Left lobe of liver (tissue), 2 donors: ENCODE data around the gene CLEC2D. TPM values are rescaled to one million over a fixed set of nuclear protein-coding genes. Genes with fewer than 3 reads are reported as not detected.
"Not testable (repeated sequence)": the region's sequence is repeated elsewhere in the genome, so short reads cannot be mapped to it uniquely, and the experiment has no call there.

ENCODE experiments used
- ATAC-seq: fragments of 200-7000 bp; cut with Tn5 transposase; one replicate; pipeline ENCODE4 v1.9.1; 2020; ENCODE audit warnings: mild to moderate bottlenecking, moderate library complexity
- DNase-seq: peaks from one replicate; pipeline ENCODE4 v3.0.0-alpha.2; 2020; ENCODE audit warnings: low spot score
- total RNA-seq: library from RNA; stranded (reverse); gene quantifications from one replicate; pipeline ENCODE4 v1.2.1, GENCODE V29; 2021
- donor health status: DM: no; HTN: no; CAD: no; lungs with moderate emphysema.
- donor health status: DM: no; HTN: yes; CAD: no.

The CLEC2D gene
- total RNA-seq, 1 donor from 2014 or later, result 1.6 TPM

GRCh38 chr12:9725213-9725870, 55.8 kb downstream of the CLEC2D start:
- ATAC-seq (no peak), DNase-seq (no peak)

GRCh38 chr12:9727813-9728212, 58.3 kb downstream of the CLEC2D start:
- ATAC-seq, result no peak
- DNase-seq, result no peak

GRCh38 chr12:9729082-9729481, 59.6 kb downstream of the CLEC2D start:
- no peak for ATAC-seq
- no peak for DNase-seq

GRCh38 chr12:9730011-9730410, 60.5 kb downstream of the CLEC2D start:
- DNase-seq (no peak), ATAC-seq (no peak)

GRCh38 chr12:9730591-9730990, 61.1 kb downstream of the CLEC2D start:
- no peak for ATAC-seq
- no peak for DNase-seq

- ATAC-seq, result no peak
These were observed 61.9 kb downstream of the CLEC2D start for GRCh38 chr12:9731393-9731792.

GRCh38 chr12:9731797-9732196, 62.3 kb downstream of the CLEC2D start:
- ATAC-seq (no peak), DNase-seq (no peak)

More at GRCh38 chr12:9731393-9731792, 61.9 kb downstream of the CLEC2D start:
- no peak for DNase-seq

- ATAC-seq (no peak), DNase-seq (no peak)
These were observed 63.5 kb downstream of the CLEC2D start, which contains the start of gene CLECL1 for GRCh38 chr12:9732921-9733461. CLECL1 (minus strand) TSS chr12:9733097.

- no peak for ATAC-seq
- no peak for DNase-seq
These were observed 66.1 kb downstream of the CLEC2D start for GRCh38 chr12:9735601-9736000.

GRCh38 chr12:9736936-9737705, 67.6 kb downstream of the CLEC2D start:
- DNase-seq, result no peak
- ATAC-seq, result no peak

- not testable (repeated sequence) for ATAC-seq, DNase-seq
These were observed 69.4 kb downstream of the CLEC2D start for GRCh38 chr12:9738905-9739304.

- not testable (repeated sequence) for DNase-seq, ATAC-seq
These were observed 70.0 kb downstream of the CLEC2D start for GRCh38 chr12:9739404-9740105.

GRCh38 chr12:9740106-9740750, 70.7 kb downstream of the CLEC2D start:
- no peak for ATAC-seq
- DNase-seq, result no peak

- DNase-seq (no peak), ATAC-seq (no peak)
These were observed 72.2 kb downstream of the CLEC2D start for GRCh38 chr12:9741726-9742125.

GRCh38 chr12:9742661-9743060, 73.1 kb downstream of the CLEC2D start:
- DNase-seq (no peak), ATAC-seq (peak; percentile 27)

- ATAC-seq (no peak), DNase-seq (no peak)
These were observed 75.7 kb downstream of the CLEC2D start for GRCh38 chr12:9745199-9745598.

Other genes with a start within 250 kb of the CLEC2D start
- gene KLRB1, start 61.8 kb upstream of the CLEC2D start, total RNA-seq, result 0.15 TPM
- 0.38 TPM for gene CLECL1, start 63.4 kb downstream of the CLEC2D start, total RNA-seq
- 0.53 TPM for gene CD69, start 91.2 kb downstream of the CLEC2D start, total RNA-seq
- gene KLRF1, start 157.8 kb downstream of the CLEC2D start, total RNA-seq, result not detected
- 1.4 TPM for gene CLEC2B, start 199.6 kb downstream of the CLEC2D start, total RNA-seq
- not detected for gene KLRF2, start 211.8 kb downstream of the CLEC2D start, total RNA-seq